ENCODE measurements around the gene NMUR1. TPM values are rescaled to one million over a fixed set of nuclear protein-coding genes. Genes with fewer than 3 reads are reported as not detected.
"Not testable (repeated sequence)": the region's sequence is repeated elsewhere in the genome, so short reads cannot be mapped to it uniquely, and the experiment has no call there.

Gene NMUR1, protein sequence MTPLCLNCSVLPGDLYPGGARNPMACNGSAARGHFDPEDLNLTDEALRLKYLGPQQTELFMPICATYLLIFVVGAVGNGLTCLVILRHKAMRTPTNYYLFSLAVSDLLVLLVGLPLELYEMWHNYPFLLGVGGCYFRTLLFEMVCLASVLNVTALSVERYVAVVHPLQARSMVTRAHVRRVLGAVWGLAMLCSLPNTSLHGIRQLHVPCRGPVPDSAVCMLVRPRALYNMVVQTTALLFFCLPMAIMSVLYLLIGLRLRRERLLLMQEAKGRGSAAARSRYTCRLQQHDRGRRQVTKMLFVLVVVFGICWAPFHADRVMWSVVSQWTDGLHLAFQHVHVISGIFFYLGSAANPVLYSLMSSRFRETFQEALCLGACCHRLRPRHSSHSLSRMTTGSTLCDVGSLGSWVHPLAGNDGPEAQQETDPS
- polyA plus RNA-seq (2011; rRNA removed) (not detected in 2 replicates), polyA minus RNA-seq (2011; rRNA and poly(A)+ RNA removed) (not detected in 2 replicates)

DNA sequence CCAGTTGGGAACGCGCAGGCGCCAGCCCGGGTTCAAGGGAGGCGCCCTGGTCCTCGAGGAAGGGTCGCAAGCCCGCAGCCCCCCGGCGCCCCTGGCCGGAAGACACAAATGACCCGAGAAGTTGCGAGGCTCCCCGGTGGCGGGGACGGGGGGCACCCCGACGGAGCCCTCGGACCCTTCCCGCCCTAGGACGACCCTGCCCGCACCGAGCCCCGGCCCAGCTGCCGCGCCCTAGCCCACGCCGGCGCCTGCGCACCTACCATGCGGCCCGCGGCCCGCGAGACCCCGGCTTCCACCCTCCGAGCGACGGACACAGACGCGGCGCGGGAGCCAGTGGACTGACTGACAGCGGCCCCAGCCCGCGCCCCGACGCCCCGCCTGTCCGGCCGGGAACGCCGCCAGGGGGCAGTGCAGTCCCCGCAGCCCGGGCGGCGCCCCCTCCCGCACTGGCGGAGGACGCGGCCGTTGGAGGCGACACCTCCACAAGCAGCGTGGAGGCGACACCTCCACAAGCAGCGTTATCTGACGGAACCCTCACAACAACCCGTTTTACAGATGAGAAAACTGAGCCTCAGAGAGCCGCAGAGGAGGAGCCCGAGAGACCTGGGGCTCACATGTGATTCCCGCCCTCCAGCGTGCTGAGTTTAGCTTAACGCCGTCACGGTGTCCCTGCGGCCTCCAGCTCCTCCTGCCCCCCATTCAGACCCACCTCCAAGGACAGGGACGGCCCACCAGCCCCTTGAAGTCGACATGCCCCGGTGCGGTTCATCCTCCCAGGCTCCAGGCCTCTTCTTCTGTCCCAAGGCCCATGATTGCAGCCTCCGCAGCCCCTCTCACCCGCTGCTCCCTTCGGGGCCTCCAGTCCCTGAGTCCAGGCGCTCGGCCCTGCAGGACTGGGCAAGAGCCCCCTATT lies at the start of gene NMUR1:
TSS of gene NMUR1 (minus strand) at position 347 of the 913 bp plus-strand sequence. CDS start at position 263, 84 bp downstream.
- Histone ChIP-seq H3K27me3 (ENCODE audit: control insufficient read depth, insufficient read depth, low read length) (peaks cover 37% of the 10 kb centered on the region), H3K27ac (ENCODE audit: low read depth, low read length) (no peak within 1 kb of the TSS), H3K4me3 (ENCODE audit: low read depth, low read length) (peak within 1 kb of the TSS; percentile 13; the same call in 1 of the 2 replicates), H3K9me3 (ENCODE audit: control insufficient read depth, insufficient read depth, low read length) (peaks cover 3% of the 10 kb centered on the region)
- DNase-seq (ENCODE audit: low read depth, low spot score) = no peak
- POLR2A ChIA-PET = no interaction called here
- TF ChIP-seq CTCF (IDR thresholded peaks at IDR 0.05; ENCODE audit: low read depth, low read length) = peak; percentile 53
- CTCF ChIA-PET = interaction anchor here (0.7 to 2.7 kb wide), 3 partner anchors 19 to 72 kb away, joined by 3 to 12 read pairs (median 6); no protein-coding TSS in a partner anchor

GRCh38 chr2:231579560-231579959 lies 49.3 kb upstream of the NMUR1 start:
- CTCF ChIA-PET = no interaction called here
- TF ChIP-seq CTCF (IDR thresholded peaks at IDR 0.05; ENCODE audit: low read depth, low read length) = no peak
- Histone ChIP-seq H3K27ac (ENCODE audit: low read depth, low read length) (no peak overlapping the region), H3K27me3 (ENCODE audit: control insufficient read depth, insufficient read depth, low read length) (peaks cover 7% of the 10 kb centered on the region), H3K9me3 (ENCODE audit: control insufficient read depth, insufficient read depth, low read length) (no peaks in the 10 kb centered on the region; the same call in 1 of the 2 replicates), H3K4me3 (ENCODE audit: low read depth, low read length) (no peak overlapping the region)
- POLR2A ChIA-PET = no interaction called here
- no peak for DNase-seq (ENCODE audit: low read depth, low spot score)

GRCh38 chr2:231578655-231579054 lies 48.4 kb upstream of the NMUR1 start:
- peaks cover 11% of the 10 kb centered on the region for H3K27me3 ChIP-seq (ENCODE audit: control insufficient read depth, insufficient read depth, low read length)
- POLR2A ChIA-PET; DNase-seq (ENCODE audit: low read depth, low spot score); H3K27ac ChIP-seq (ENCODE audit: low read depth, low read length); H3K4me3 ChIP-seq (ENCODE audit: low read depth, low read length); H3K9me3 ChIP-seq (ENCODE audit: control insufficient read depth, insufficient read depth, low read length): not testable (repeated sequence)
- CTCF ChIA-PET = interaction anchor here (1.1 to 1.4 kb wide), 3 partner anchors 15 to 23 kb away, joined by 4 to 10 read pairs (median 5); no protein-coding TSS in a partner anchor

DNA sequence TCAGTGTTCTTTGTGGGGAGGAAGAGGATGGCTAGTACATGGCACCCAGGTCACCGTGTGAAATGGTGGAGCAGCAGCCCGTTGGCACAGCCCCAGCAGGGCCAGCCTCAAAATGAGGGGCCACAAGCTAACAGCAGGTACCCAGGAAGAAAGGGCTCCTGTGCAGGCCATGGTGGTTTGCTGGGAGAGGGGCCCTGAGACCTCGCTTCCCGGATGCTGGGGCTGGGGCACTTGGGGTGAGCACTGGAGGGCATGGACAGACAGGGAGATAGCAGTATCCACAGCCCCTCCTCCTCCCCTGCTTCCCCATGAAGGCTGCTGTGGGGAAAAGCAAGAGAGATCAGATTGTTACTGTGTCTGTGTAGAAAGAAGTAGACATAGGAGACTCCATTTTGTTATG lies 46.2 kb upstream of the NMUR1 start:
- peaks cover 14% of the 10 kb centered on the region for H3K27me3 ChIP-seq (ENCODE audit: control insufficient read depth, insufficient read depth, low read length)
- TF ChIP-seq CTCF (IDR thresholded peaks at IDR 0.05; ENCODE audit: low read depth, low read length) = no peak
- ChIA-PET CTCF (no interaction called here), POLR2A (no interaction called here)
- H3K27ac ChIP-seq (ENCODE audit: low read depth, low read length) = no peak overlapping the region
- no peak overlapping the region for H3K4me3 ChIP-seq (ENCODE audit: low read depth, low read length)
- no peaks in the 10 kb centered on the region; the same call in 1 of the 2 replicates for H3K9me3 ChIP-seq (ENCODE audit: control insufficient read depth, insufficient read depth, low read length)
- DNase-seq (ENCODE audit: low read depth, low spot score) = no peak

DNA sequence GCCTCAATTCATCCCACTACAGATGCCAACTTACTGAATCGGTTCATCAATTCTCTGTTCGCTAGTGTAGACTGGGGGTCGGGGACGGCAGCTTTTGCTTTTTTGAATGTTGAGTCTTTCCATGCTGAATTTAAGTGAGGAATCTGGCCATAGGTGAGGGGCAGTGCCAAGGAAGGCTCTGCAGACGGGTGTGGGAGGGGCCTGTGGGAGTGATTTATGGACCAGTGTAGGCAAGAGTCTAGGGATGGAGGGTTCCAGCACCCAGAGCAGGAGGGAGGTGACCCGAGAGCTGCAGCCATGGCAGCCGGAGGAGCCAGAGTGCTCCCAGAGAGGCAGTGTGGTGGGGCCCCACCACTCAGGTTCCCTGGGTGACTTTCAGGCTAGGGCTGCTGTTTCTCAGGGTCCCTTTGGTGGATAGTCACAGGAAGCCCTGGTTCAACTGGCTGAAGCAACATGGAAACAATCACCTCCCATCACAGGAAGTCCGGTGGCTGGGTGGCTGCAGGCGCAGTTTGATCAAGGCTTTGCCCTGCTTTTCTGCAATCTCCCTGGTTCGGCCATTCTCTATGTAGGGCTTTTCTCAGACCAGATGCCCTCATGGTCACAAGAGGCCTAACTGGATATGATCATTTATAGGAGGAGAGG lies 45.5 kb upstream of the NMUR1 start:
- Histone ChIP-seq H3K27me3 (ENCODE audit: control insufficient read depth, insufficient read depth, low read length) (peaks cover 14% of the 10 kb centered on the region), H3K4me3 (ENCODE audit: low read depth, low read length) (no peak overlapping the region), H3K9me3 (ENCODE audit: control insufficient read depth, insufficient read depth, low read length) (no peaks in the 10 kb centered on the region; the same call in 1 of the 2 replicates), H3K27ac (ENCODE audit: low read depth, low read length) (no peak overlapping the region)
- POLR2A ChIA-PET = no interaction called here
- CTCF ChIA-PET = no interaction called here
- TF ChIP-seq CTCF (IDR thresholded peaks at IDR 0.05; ENCODE audit: low read depth, low read length) = no peak
- no peak for DNase-seq (ENCODE audit: low read depth, low spot score)
